K562 (cell line): ENCODE measurements around the gene ABCF2.

Experiments used
- BRCA1 ChIP-seq, 2 experiments: fragments of 450-650 bp in 1 of 2; sonication (generic) in 1 of 2; formaldehyde crosslinking in 1 of 2; IDR thresholded peaks; 2 replicates each; pipeline versions ENCODE4 v1.5.0 to v1.6.1; 2017 to 2020; ENCODE audit warnings: mild to moderate bottlenecking in 1 of 2, missing genetic modification reagents in 1 of 2
- TF ChIP-seq, protein P1 (sequence below), 3 experiments: IDR thresholded peaks in 2 of 3; conservative IDR thresholded peaks in 1 of 3; 2 replicates each; pipeline ENCODE4 v1.5.1; 2011 to 2012; ENCODE audit warnings: low read length in 3 of 3, mild to moderate bottlenecking in 3 of 3, control low read depth in 2 of 3, improper control_type of control experiment in 1 of 3, inconsistent platforms in 1 of 3, low read depth in 1 of 3, mixed read lengths in 1 of 3, moderate library complexity in 1 of 3; ENCODE audit not compliant: insufficient read depth in 2 of 3

DNA sequence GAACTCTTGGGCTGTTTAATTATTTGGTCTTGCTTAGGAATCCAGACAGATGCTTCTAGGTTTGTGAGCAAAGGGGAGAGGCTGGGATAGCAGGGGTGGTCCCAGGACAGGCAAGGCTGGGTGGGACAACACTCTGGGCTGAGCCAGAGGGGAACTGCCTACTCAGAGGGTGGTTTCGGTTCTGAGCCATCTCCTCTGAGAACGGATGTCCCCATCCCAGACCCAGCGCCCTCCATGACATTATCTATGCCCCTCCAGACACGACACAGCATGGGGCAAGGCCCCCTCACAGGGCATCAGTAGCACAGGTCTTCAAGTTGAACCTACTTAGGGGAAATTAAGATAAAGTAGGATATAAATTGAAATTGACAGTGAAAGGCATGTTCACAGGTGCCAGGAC, 47.1 kb downstream of the ABCF2 start:
- TF ChIP-seq, protein P1, sequence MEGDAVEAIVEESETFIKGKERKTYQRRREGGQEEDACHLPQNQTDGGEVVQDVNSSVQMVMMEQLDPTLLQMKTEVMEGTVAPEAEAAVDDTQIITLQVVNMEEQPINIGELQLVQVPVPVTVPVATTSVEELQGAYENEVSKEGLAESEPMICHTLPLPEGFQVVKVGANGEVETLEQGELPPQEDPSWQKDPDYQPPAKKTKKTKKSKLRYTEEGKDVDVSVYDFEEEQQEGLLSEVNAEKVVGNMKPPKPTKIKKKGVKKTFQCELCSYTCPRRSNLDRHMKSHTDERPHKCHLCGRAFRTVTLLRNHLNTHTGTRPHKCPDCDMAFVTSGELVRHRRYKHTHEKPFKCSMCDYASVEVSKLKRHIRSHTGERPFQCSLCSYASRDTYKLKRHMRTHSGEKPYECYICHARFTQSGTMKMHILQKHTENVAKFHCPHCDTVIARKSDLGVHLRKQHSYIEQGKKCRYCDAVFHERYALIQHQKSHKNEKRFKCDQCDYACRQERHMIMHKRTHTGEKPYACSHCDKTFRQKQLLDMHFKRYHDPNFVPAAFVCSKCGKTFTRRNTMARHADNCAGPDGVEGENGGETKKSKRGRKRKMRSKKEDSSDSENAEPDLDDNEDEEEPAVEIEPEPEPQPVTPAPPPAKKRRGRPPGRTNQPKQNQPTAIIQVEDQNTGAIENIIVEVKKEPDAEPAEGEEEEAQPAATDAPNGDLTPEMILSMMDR (IDR thresholded peaks at IDR 0.05 in 2 of 3, conservative IDR thresholded peaks at IDR 0.05 in 1 of 3; ENCODE audit: insufficient read depth in 2 of 3, low read depth in 1 of 3, low read length in 3 of 3) = no peak
- TF ChIP-seq BRCA1 (IDR thresholded peaks at IDR 0.05) (no peak), BRCA1 (CRISPR knock-in tag; IDR thresholded peaks at IDR 0.05) (no peak)
